ENCODE data around the gene EHMT1.

GRCh38 chr9:137709411-137710101 lies 90.8 kb downstream of the EHMT1 start:
- no peak for TF ChIP-seq POLR2A (IDR thresholded peaks at IDR 0.05)
- no peak for TF ChIP-seq CTCF (IDR thresholded peaks at IDR 0.05)

Data from Peyer's patch (tissue), 4 donors.